ENCODE results near the gene POLR3B.
"Not testable (repeated sequence)": the region's sequence is repeated elsewhere in the genome, so short reads cannot be mapped to it uniquely, and the experiment has no call there.

Gene POLR3B

DNA sequence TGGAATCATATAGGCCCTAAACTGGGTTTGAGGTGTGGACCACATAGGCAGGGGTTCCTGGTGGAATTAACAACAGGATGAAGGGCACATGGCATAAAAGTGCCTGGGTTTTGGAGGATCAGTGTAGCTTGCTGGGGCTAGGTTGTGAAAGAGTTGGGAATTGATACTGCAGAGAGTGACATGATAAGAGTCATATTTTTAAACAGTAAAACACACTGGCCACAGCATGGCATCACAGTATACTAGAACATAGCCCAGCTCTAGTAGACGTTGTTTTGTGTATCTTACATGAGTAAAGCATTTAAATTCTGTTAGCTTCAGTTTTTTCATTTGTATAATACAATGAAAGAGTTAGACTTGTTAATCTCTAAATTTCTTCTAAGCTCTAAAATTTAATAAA is 102.0 kb downstream of the POLR3B start:
- no peak for DNase-seq (ENCODE audit: low read depth in 2 of 2)

DNA sequence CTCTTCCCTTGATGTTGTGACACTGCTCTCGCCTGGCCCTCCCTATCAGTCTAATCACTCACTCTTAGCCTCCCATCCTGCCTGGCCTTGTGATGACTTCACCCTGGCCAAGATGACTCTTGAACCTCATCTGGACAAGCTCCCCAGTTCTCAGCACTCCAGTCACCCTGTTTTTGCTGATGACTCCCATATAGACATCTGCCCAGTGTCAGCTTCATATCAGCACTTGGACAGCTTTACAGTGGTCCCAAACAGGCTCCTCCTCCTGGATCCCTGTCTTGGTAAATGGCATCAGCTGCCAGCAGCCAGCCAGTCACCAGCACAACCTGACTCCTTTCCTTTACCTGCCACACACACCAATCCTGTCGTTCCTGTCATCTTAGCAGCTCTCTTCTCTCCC is 104.2 kb downstream of the POLR3B start:
- DNase-seq (ENCODE audit: low read depth in 2 of 2): no peak

DNA sequence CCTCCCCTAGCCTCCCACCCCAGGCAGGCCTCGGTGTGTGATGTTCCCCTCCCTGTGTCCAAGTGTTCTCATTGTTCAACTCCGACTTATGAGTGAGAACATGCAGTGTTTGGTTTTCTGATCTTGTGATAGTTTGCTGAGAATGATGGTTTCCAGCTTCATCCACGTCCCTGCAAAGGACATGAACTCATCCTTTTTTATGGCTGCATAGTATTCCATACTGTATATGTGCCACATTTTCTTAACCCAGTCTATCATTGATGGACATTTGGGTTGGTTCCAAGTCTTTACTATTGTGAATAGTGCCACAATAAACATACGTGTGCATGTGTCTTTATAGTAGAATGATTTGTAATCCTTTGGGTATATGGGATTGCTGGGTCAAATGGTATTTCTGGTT is 108.1 kb downstream of the POLR3B start:
- DNase-seq (ENCODE audit: low read depth in 2 of 2): not testable (repeated sequence)

DNA sequence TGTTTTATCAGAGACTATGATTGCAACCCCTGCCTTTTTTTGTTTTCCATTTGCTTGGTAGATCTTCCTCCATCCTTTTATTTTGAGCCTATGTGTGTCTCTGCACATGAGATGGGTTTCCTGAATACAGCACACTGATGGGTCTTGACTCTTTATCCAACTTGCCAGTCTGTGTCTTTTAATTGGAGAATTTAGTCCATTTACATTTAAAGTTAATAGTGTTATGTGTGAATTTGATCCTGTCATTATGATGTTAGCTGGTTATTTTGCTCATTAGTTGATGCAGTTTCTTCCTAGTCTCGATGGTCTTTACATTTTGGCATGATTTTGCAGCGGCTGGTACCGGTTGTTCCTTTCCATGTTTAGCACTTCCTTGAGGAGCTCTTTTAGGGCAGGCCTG is 118.1 kb downstream of the POLR3B start:
- not testable (repeated sequence) for DNase-seq (ENCODE audit: low read depth in 2 of 2)

DNA sequence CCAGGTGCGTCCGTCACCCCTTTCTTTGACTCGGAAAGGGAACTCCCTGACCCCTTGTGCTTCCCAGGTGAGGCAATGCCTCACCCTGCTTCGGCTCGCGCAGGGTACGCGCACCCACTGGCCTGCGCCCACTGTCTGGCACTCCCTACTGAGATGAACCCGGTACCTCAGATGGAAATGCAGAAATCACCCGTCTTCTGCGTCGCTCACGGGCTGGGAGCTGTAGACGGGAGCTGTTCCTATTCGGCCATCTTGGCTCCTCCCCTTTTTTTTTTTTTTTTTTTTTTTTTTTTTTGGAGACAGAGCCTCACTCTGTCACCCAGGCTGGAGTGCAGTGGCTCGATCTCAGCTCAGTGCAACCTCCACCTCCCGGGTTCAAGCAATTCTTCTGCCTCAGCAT is 120.1 kb downstream of the POLR3B start:
- DNase-seq (ENCODE audit: low read depth in 2 of 2): not testable (repeated sequence)

DNA sequence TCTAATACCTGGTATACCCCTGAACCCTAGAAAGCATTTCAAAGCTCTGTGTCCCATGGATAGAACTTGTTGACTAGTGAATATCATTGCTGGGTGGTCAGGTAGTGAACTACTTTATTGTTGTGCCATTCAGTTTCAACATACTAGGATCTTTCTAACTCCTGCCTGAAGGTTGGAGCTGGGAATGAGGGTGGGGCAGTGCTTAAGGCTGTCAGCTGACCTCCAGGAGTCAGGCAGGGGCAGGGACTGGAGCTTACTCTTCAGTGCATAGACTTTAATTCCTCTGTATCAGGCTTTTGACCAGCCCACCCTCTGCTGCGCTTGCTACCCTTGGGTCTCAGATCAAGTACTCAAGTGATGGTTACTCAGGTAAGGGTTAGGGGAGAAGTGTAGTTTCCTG is 122.7 kb downstream of the POLR3B start:
- no peak for DNase-seq (ENCODE audit: low read depth in 2 of 2)

DNA sequence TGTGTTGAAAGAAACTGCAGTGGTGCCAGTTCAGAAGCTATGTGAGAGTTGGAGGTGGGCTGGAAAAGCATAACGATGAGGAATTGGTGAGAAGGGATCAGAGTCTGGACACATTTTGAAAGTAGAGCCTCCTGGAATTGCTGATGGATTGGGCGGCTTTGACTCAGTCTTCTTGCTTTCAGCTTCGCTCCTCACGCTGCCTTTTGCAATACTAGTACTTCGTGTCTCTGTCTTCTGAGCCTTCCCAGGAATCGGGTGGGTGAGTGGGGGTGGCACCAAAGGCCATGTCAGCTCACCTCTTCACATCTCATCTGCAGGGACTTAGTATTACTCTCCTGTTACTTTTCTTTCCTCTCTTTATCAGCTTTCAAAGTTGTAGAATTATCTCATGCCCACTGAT is 123.7 kb downstream of the POLR3B start:
- DNase-seq (ENCODE audit: low read depth in 2 of 2): no peak

DNA sequence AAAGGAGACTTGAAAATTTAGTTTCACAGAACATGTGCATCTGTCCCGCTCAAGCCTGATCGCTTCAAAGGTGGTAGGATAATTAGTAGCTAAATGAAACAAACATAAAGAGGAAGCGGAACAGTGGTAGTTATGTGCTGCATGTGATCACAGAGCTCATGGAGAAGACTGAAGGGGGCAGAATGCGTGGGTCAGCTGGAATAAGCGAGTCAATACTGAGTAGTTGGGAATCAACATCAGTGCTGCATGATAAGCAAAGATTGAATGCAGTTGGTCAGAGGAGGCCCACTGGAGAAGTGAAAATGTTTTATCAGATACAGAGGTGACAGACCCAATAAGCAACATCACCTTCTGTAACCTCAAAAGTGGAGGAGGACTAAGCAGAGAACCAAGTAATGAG is 130.1 kb downstream of the POLR3B start:
- DNase-seq (ENCODE audit: low read depth in 2 of 2): no peak

DNA sequence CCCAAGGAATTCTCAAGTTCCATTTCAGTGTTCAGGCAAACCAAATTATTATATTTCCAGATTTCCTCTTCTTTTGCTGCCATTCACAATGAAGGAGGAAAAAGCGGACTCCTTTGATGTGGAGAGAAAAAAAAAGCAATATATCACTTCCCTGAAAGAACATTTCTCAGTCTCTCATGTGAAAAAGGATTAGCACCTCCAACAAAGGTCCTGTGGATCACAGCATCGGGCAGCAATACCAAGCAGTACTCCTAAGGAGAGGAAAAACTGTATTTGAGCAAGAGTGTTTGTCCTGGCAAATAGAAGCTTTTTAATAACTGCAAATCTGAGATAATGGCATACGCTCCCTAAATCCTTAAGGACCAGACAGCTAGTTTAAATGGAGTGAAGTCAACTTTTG is 131.3 kb downstream of the POLR3B start:
- DNase-seq (ENCODE audit: low read depth in 2 of 2): no peak

DNA sequence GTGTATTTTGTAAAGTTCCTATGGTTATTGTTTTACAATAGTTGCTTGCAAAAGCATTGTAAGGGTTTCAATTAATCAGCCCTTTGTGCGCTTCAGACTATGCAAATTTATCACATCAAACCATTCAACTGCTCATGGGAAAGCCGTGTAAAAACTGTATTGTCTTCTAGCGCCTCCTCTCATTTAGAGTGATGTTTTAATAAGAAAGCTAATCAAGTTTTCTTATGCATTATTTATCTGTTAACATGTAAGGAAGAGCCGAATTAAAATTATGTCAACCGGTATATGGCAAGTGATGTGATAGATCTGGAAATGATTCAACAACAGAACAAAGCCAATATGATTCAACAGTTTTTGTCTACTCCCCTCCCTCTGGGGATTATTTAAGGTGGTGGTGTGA is 132.7 kb downstream of the POLR3B start:
- no peak for DNase-seq (ENCODE audit: low read depth in 2 of 2)

DNA sequence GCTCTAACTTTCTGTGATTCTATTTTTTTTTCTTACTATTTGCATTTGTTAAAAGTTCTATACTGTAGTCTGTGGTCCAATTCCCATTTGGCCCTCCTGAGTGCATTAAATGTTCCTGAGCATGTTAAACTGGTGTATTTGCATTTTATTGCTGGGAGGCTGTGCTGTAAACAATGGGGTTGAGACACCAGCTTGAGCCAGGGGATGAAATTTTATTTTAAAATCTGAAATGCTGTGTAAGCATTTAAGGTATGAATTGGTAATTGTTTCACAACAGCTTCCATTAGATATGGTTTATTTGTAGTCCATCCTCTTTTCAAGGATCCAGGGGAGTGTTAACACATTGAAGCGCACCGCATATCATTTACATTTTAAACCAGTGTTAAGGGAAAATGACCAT is 135.3 kb downstream of the POLR3B start:
- DNase-seq (ENCODE audit: low read depth in 2 of 2): no peak

DNA sequence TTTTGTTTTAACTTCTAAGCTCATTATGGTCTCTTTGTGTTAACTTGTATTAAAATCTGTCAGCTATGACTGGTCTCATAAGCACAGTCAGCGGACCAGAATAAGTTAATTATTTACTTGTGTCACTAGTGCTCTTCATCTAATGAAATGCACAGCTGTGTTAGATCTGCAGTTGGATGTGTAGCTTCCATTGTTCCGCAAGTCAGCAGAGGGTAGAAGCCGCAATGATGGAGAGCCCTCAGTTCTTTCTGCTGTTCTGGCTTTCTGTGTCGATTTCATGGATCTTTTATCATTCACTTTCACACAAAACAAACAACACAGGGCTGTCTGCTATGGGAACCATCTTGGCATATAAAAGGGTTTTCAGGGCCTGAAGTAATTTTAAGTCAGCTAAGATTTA is 136.0 kb downstream of the POLR3B start:
- DNase-seq (ENCODE audit: low read depth in 2 of 2): no peak

DNA sequence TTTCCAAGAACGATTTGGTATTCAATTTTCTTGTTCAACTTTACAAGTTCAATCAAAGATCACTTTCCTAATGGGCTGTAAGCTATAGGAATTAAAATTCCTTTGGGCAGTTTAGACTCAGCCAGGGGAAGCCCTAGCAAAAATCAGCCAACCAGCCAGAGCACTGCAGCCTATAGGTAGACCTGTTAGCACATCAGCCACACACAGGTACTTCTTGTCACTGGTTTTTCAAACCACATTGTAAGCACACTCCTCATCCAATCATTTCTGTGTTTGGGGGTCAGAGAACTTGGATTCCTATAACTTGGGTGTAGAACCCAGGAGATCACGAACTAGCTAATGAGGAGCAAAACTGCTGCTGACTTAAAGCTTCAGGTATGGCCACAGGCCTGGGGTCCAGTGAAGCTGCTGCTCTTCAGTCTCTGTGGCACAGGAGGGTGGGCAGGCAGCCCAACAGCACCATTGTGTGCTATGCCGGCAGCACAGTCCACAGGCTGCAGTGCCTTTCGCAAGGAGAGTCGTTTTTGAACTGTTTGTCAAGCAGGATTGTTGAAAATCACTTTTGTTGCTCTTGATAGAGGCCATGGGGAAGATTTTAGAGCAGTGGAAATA is 137.9 kb downstream of the POLR3B start:
- no peak for DNase-seq (ENCODE audit: low read depth in 2 of 2)

DNA sequence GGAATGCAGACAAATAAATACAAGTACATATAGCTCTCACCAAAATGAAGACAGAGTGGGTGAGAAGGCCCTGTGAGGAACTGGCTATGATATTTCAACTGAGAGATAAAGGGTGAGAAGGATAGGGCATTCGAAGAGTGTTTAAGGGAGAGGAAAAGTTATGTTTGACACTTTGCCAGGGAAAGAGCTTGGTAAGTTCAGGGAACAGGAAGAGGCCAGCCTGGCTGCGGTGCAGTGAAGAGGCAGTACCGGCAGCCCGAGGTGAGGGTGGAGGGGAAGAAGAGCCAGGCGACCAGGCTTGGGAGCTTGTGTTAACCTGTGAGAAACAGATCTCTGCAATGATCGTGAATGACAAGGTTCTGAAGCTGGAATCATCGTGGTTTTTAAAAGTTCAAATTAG is 140.5 kb downstream of the POLR3B start:
- no peak for DNase-seq (ENCODE audit: low read depth in 2 of 2)

DNA sequence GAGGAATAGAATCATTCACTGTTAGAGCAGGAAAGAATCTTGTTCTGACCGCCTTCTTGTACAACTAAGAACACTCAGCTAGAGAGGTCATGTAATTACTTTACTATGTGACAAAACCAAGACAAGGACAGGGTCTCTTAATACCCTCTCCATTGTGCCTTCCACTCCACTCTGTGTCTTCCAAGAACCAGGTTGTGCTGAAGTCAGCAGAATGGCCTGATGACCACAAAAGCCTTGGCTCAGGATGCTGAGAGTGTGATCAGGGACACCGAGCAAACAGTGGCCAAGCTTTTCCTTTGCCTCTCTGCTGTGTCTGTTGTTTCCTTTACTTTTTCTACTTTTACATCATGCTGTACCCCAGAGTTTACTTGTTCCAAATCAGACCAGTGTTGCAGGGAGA is 142.1 kb downstream of the POLR3B start:
- DNase-seq (ENCODE audit: low read depth in 2 of 2): no peak

DNA sequence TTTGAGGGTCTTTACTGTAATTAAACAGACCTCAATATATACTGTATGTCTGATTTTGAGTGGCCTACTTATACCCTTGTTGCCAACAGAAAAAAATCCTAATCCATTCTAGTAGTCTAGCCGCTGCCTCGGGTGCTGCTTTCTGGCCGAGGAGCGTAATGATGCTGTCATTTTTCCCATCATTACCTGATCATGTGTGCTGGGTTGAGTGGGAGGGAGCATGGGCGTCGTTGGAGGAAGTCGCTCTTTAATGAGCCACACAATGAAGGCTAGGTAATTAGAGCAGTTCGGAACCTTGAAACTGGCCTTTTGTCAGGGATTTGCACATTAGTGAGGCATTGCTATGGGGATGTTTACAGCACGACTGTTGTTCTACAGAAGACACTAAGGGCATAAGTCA is 149.1 kb downstream of the POLR3B start:
- DNase-seq (ENCODE audit: low read depth in 2 of 2): no peak

DNA sequence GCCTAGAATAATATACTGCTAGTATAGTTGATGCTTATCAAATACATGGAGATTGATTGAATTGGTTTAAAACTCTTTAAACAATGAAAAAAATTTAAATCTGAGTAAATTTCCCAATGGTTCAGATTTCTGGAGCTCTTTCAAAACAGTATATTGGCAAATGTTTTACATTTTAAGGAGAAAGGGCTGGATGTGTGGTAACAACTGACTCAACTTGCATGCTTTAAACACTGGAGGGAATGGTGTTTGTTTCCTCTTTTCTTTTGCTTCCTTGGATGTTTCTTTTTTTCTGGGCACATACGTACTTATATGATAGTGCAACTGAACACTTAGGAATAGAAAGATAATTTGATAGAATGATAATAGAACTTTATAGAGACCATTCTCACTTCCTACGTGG is 151.4 kb downstream of the POLR3B start:
- DNase-seq (ENCODE audit: low read depth in 2 of 2): no peak

DNA sequence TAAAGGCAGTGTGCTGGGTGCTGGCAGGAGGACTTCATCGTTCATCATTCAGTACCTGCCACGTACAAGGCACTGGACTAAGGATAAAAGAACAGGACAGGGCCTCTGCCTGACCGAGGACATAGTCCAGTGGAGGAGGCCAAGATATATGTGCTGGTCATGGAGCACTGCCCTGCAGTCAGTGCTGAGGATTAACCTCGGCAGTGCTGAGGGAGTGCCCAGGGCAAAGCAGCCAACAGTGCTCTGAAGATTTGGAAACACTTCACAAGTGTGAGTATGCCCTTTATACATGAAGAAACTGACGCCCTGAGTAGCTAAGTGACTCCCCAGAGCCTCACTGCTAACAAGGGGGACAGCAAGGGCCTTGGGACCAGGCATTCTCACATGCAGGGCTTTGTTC is 153.8 kb downstream of the POLR3B start:
- DNase-seq (ENCODE audit: low read depth in 2 of 2): no peak

DNA sequence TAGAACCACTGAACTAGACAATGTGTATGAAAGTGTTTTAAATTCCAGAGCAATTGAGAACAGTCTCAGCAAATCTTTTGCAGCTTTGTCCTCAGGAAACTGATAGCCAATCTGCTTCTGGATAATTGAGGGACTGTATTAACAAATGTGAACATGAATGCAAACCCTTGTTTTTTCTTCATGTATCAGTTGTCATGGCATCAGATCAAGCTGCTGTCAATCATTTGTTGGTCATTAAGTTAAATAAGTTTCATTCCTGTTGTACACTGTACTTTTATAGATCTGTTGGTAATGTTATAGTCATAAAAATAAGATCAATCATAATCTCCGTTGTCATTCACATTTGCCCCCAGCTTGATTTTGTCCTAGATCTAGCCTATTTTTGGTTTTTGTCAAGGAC is 159.8 kb downstream of the POLR3B start:
- no peak for DNase-seq (ENCODE audit: low read depth in 2 of 2)

DNA sequence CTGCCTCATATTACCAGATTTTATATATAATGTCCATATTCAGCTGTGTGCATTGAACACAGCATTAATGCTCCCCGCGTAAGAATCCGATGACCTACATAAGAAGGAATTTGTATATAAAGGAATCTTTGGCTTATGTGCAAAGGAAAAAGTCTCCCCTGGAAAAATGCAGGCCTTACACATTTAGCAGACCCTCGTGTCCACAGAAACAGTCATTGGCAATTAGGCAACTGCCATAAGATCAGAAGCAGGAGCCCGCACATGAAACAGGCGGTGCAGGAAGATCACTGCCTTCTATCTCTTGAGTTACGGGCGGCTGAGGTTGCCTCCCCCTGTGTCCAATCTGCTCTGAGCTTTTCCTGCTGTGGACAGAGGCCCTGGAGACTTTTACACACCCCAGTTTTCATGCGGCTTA is 162.1 kb downstream of the POLR3B start:
- DNase-seq (ENCODE audit: low read depth in 2 of 2): no peak

DNA sequence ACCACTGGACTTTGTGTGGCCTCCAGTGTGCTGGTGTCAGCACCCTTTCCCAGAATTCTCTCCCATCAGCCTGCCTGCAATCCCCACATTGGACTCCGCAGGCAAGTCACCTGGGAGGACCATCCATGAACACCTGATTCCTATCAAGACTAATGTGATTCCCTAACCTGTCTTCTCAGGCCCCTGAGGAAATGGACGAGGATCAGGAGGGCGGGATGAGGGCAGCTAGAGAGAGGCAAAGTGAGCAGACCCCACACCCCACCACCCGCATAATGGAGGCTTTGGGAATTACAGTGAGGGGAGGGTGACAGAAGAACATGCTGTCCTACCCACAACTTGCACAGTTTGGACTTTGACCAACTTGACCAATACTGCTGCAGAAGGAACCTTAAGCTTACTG is 164.4 kb downstream of the POLR3B start:
- DNase-seq (ENCODE audit: low read depth in 2 of 2): no peak

DNA sequence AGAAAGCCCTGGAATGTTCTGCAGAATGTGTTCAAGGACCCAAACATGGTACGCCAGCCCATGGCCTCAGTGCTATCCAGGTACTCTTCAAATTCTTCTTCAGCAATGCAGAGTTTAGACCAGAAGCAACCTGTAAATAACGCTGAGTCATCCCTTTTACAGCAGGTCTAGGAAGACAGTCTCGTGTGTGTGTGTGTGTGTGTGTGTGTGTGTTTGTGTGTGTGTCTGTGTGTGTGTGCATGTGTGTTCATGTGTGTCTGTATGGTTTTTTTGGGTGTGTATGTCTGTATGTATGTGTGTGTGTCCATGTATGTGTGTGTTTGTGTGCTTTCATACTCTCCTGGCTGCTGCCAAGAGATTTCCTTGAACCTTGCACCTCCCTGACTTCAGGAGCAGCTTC is 165.2 kb downstream of the POLR3B start:
- no peak for DNase-seq (ENCODE audit: low read depth in 2 of 2)

DNA sequence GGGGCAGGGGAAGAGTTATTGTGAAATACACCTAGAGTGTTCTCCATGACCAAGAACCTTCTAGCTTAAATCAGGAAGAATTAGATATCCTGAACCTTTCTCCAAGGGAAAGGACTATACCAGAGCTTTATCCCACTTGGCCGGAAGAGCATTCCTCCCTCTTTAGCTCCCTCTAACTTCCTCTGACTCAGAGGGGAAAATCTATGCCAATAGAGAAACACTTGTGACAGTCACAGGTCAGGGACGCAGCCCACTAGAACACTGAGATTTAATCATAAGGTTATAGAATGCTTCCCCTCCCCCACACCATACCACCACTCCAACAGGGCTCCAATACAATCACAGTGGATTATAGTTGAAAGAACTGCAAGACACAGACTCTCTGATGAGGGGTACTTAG is 169.8 kb downstream of the POLR3B start:
- no peak for DNase-seq (ENCODE audit: low read depth in 2 of 2)

DNA sequence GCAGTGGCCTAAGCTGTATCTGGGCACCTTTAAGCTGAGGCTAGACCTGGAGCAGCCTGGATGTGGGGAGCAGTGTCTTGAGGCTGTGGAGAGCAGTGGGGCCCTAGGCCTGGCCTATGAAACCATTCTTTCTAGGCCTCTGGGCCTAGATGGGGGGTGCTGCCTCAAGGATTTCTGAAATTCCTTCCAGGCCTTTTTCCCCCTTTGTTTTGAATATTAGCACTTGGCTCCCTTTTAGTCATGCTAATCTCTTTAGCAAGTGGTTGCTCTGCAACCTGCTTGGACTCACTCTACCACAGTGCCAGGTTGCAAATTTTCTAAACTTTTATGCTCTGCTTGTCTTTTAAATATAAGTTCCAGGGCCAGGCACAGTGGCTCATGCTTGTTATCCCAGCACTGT is 183.7 kb downstream of the POLR3B start:
- DNase-seq (ENCODE audit: low read depth in 2 of 2): no peak

DNA sequence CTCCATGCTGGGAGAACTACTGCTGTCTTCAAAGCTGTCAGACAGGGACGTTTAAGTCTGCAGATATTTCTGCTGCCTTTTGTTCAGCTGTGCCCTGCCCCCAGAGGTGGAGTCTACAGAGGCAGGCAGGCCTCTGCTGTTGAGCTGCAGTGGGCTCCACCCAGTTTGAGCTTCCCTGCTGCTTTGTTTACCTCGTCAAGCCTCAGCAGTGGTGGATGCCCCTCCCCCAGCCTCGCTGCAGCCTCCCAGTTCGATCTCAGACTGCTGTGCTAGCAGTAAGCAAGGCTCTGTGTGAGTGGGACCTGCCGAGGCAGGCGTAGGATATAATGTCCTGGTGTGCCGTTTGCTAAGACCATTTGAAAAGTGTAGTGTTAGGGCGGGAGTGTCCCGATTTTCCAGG is 193.9 kb downstream of the POLR3B start:
- no peak for DNase-seq (ENCODE audit: low read depth in 2 of 2)

All from stimulated activated CD8-positive, alpha-beta memory T cell treated with anti-CD3 and anti-CD28 coated beads, Interleukin-15, amount 100 ng/mL, for 48 hours (primary cell).